SK-N-SH treated with all-trans-retinoic acid at 6 μM for 48 hours (cell line): ENCODE measurements around the gene INTS3.
A peak's percentile ranks its signal among the peaks of the same experiment; 100 is the strongest.

ENCODE experiments used
- ATAC-seq: fragments of 200-7000 bp; cut with Tn5 transposase; 3 replicates; pipeline ENCODE4 v1.9.1; 2020; ENCODE audit warnings: mild to moderate bottlenecking, moderate library complexity
- ARNTL ChIP-seq: fragments of 450-650 bp; formaldehyde crosslinking; IDR thresholded peaks from 2 replicates; pipeline ENCODE4 v1.5.0; 2020; ENCODE audit warnings: low read depth, mild to moderate bottlenecking, moderate library complexity, borderline replicate concordance
- BACH2 ChIP-seq: fragments of 250-450 bp; sonication (Bioruptor Pico); IDR thresholded peaks from 2 replicates; pipeline ENCODE4 v1.9.0; 2021; ENCODE audit warnings: mild to moderate bottlenecking, borderline replicate concordance
- CREB5 ChIP-seq: fragments of 250-450 bp; sonication (Bioruptor Pico); IDR thresholded peaks from 2 replicates; pipeline ENCODE4 v1.5.1; 2020; ENCODE audit warnings: low read depth, mild to moderate bottlenecking, moderate library complexity
- ESRRG ChIP-seq: fragments of 250-450 bp; sonication (Bioruptor Pico); IDR thresholded peaks from 2 replicates; pipeline ENCODE4 v1.6.1; 2021; ENCODE audit warnings: mild to moderate bottlenecking
- GLIS3 ChIP-seq: fragments of 250-450 bp; sonication (Bioruptor Pico); IDR thresholded peaks from 2 replicates; pipeline ENCODE4 v1.5.0; 2020; ENCODE audit warnings: mild to moderate bottlenecking, moderate library complexity
- ISL1 ChIP-seq: fragments of 250-450 bp; sonication (Bioruptor Pico); IDR thresholded peaks from 2 replicates; pipeline ENCODE4 v2.1.2; 2022; ENCODE audit warnings: mild to moderate bottlenecking, moderate library complexity
- PATZ1 ChIP-seq: fragments of 250-450 bp; sonication (Bioruptor Pico); IDR thresholded peaks from 2 replicates; pipeline ENCODE4 v1.8.0; 2020; ENCODE audit warnings: mild to moderate bottlenecking, moderate library complexity, borderline replicate concordance
- POU6F1 ChIP-seq: fragments of 250-450 bp; sonication (Bioruptor Pico); IDR thresholded peaks from 2 replicates; pipeline ENCODE4 v1.8.0; 2021; ENCODE audit warnings: low read depth, mild to moderate bottlenecking, moderate library complexity, borderline replicate concordance
- PPARA ChIP-seq: fragments of 250-450 bp; sonication (Bioruptor Pico); IDR thresholded peaks from 2 replicates; pipeline ENCODE4 v1.5.0; 2020; ENCODE audit warnings: mild to moderate bottlenecking, borderline replicate concordance
- RARB ChIP-seq: fragments of 250-450 bp; sonication (Bioruptor Pico); IDR thresholded peaks from 2 replicates; pipeline ENCODE4 v1.8.0; 2021; ENCODE audit warnings: mild to moderate bottlenecking, moderate library complexity
- SNAI2 ChIP-seq: fragments of 250-450 bp; sonication (Bioruptor Pico); IDR thresholded peaks from 2 replicates; pipeline ENCODE4 v1.5.0; 2020; ENCODE audit warnings: mild to moderate bottlenecking, moderate library complexity
- TCF4 ChIP-seq: fragments of 250-450 bp; sonication (Bioruptor Pico); IDR thresholded peaks from 2 replicates; pipeline ENCODE4 v1.8.0; 2021; ENCODE audit warnings: mild to moderate bottlenecking, moderate library complexity, borderline replicate concordance
- TOX ChIP-seq: fragments of 250-450 bp; sonication (Bioruptor Pico); IDR thresholded peaks from 2 replicates; pipeline ENCODE4 v1.8.0; 2021; ENCODE audit warnings: mild to moderate bottlenecking, moderate library complexity, borderline replicate concordance
- TSHZ2 ChIP-seq: fragments of 250-450 bp; sonication (Bioruptor Pico); IDR thresholded peaks from 2 replicates; pipeline ENCODE4 v1.5.0; 2020; ENCODE audit warnings: mild to moderate bottlenecking, moderate library complexity
- ZC3H10 ChIP-seq: fragments of 250-450 bp; sonication (Bioruptor Pico); IDR thresholded peaks from 2 replicates; pipeline ENCODE4 v1.5.1; 2021; ENCODE audit warnings: mild to moderate bottlenecking, moderate library complexity
- ZFP3 ChIP-seq: fragments of 250-450 bp; sonication (Bioruptor Pico); IDR thresholded peaks from 2 replicates; pipeline ENCODE4 v1.5.0; 2020; ENCODE audit warnings: mild to moderate bottlenecking, moderate library complexity
- ZFP30 ChIP-seq: fragments of 450-650 bp; formaldehyde crosslinking; IDR thresholded peaks from 2 replicates; pipeline ENCODE4 v1.5.0; 2022; ENCODE audit warnings: mild to moderate bottlenecking, moderate library complexity
- ZNF565 ChIP-seq: fragments of 450-650 bp; formaldehyde crosslinking; conservative IDR thresholded peaks from 2 replicates; pipeline ENCODE4 v1.5.0; 2020; ENCODE audit warnings: low read depth, mild to moderate bottlenecking, moderate library complexity
- ZNF70 ChIP-seq: fragments of 450-650 bp; formaldehyde crosslinking; IDR thresholded peaks from 2 replicates; pipeline ENCODE4 v1.5.0; 2020; ENCODE audit warnings: mild to moderate bottlenecking, moderate library complexity
- ZNF8 ChIP-seq: fragments of 450-650 bp; formaldehyde crosslinking; IDR thresholded peaks from 2 replicates; pipeline ENCODE4 v1.5.0; 2020; ENCODE audit warnings: mild to moderate bottlenecking, moderate library complexity

The INTS3 gene

GRCh38 chr1:153680120-153680403 lies 47.8 kb upstream of the INTS3 start:
- no peak for ATAC-seq
- TF ChIP-seq ZC3H10 (CRISPR knock-in tag): no peak
- TF ChIP-seq SNAI2 (CRISPR knock-in tag): no peak

GRCh38 chr1:153682730-153683129 lies 45.1 kb upstream of the INTS3 start:
- TF ChIP-seq PPARA (CRISPR knock-in tag): no peak
- TF ChIP-seq SNAI2 (CRISPR knock-in tag): no peak
- TF ChIP-seq TCF4 (CRISPR knock-in tag): no peak
- no peak for ATAC-seq

GRCh38 chr1:153683854-153684253 lies 44.0 kb upstream of the INTS3 start:
- ATAC-seq: peak; percentile 51
- TF ChIP-seq RARB (CRISPR knock-in tag) (no peak), ZNF70 (CRISPR knock-in tag) (no peak), BACH2 (no peak), GLIS3 (CRISPR knock-in tag) (no peak), ZFP30 (CRISPR knock-in tag) (no peak)

GRCh38 chr1:153684892-153685291 lies 43.0 kb upstream of the INTS3 start:
- TF ChIP-seq POU6F1 (CRISPR knock-in tag): no peak
- ATAC-seq: no peak

- TF ChIP-seq ZC3H10 (CRISPR knock-in tag) (no peak), BACH2 (no peak), ISL1 (CRISPR knock-in tag) (no peak), ZNF565 (CRISPR knock-in tag) (no peak), ZFP3 (no peak), SNAI2 (CRISPR knock-in tag) (no peak), ARNTL (CRISPR knock-in tag) (no peak), CREB5 (no peak), TCF4 (CRISPR knock-in tag) (no peak), PATZ1 (CRISPR knock-in tag) (no peak), RARB (CRISPR knock-in tag) (no peak), ZNF70 (CRISPR knock-in tag) (no peak), GLIS3 (CRISPR knock-in tag) (no peak), ESRRG (CRISPR knock-in tag) (no peak)
- TF ChIP-seq, all 23 proteins: peak for 0
- peak; percentile 49 for ATAC-seq
These were observed 42.1 kb upstream of the INTS3 start for GRCh38 chr1:153685544-153686340.

GRCh38 chr1:153687346-153688125 lies 40.3 kb upstream of the INTS3 start:
- ATAC-seq: no peak
- no peak for TF ChIP-seq GLIS3 (CRISPR knock-in tag)
- no peak for TF ChIP-seq ZFP30 (CRISPR knock-in tag)
- TF ChIP-seq CREB5: no peak
- TF ChIP-seq ZNF70 (CRISPR knock-in tag): no peak
- no peak for TF ChIP-seq PPARA (CRISPR knock-in tag)
- no peak for TF ChIP-seq RARB (CRISPR knock-in tag)
- no peak for TF ChIP-seq ZFP3
- no peak for TF ChIP-seq ZNF565 (CRISPR knock-in tag)
- no peak for TF ChIP-seq SNAI2 (CRISPR knock-in tag)
- TF ChIP-seq ARNTL (CRISPR knock-in tag): no peak
- TF ChIP-seq TCF4 (CRISPR knock-in tag): no peak
- TF ChIP-seq ZNF8: no peak
- no peak for TF ChIP-seq TOX
- TF ChIP-seq ISL1 (CRISPR knock-in tag): no peak
- no peak for TF ChIP-seq TSHZ2 (CRISPR knock-in tag)
